Measurements from ENCODE around the gene SRSF3.

GRCh38 chr6:36624461-36625157, 30.4 kb downstream of the SRSF3 start:
- TF ChIP-seq CTCF (optimal IDR thresholded peaks at IDR 0.05 in 1 of 3, IDR thresholded peaks at IDR 0.05 in 1 of 3, conservative IDR thresholded peaks at IDR 0.05 in 1 of 3; ENCODE audit: extremely low read depth in 1 of 3, insufficient read depth in 2 of 3, low read length in 3 of 3) (no peak), EZH2 (IDR thresholded peaks at IDR 0.05; ENCODE audit: low read length) (no peak)

Measured in keratinocyte (primary cell).